A172 (cell line): Measurements from ENCODE around the gene GCM1. TPM values are rescaled to one million over a fixed set of nuclear protein-coding genes. Genes with fewer than 3 reads are reported as not detected.
A peak's percentile ranks its signal among the peaks of the same experiment; 100 is the strongest.
"Not testable (repeated sequence)": the region's sequence is repeated elsewhere in the genome, so short reads cannot be mapped to it uniquely, and the experiment has no call there.

Experiments used
- DNase-seq: peaks from one replicate; pipeline ENCODE4 v3.0.0-alpha.2; 2015; ENCODE audit warnings: low spot score
- total RNA-seq: library from RNA; depleted of rRNA; stranded (reverse); fragments of >200 nt; shearing (Covaris generic); gene quantifications from 2 replicates; pipeline ENCODE4 v1.2.3, GENCODE V29; 2014; rRNA removed

Gene GCM1
- not detected in 2 replicates for total RNA-seq

- DNase-seq: no peak
Measured at GRCh38 chr6:53148684-53149083, at the start of gene GCM1. GCM1 (minus strand) TSS chr6:53148841; CDS start chr6:53145632, 3,209 bp downstream.

- DNase-seq: no peak
Measured at GRCh38 chr6:53197553-53197952, 48.9 kb upstream of the GCM1 start.

- DNase-seq: no peak
Measured at GRCh38 chr6:53195048-53195447, 46.4 kb upstream of the GCM1 start.

- no peak for DNase-seq
Measured at GRCh38 chr6:53192682-53193188, 44.1 kb upstream of the GCM1 start.

GRCh38 chr6:53189554-53189953 lies 40.9 kb upstream of the GCM1 start:
- no peak for DNase-seq

- DNase-seq: no peak
Measured at GRCh38 chr6:53188833-53189232, 40.2 kb upstream of the GCM1 start.

- no peak for DNase-seq
Measured at GRCh38 chr6:53180678-53181077, 32.0 kb upstream of the GCM1 start.

GRCh38 chr6:53179961-53180651 lies 31.5 kb upstream of the GCM1 start:
- no peak for DNase-seq

GRCh38 chr6:53178837-53179432 lies 30.3 kb upstream of the GCM1 start:
- DNase-seq: no peak

- DNase-seq: no peak
Measured at GRCh38 chr6:53175027-53175426, 26.4 kb upstream of the GCM1 start.

GRCh38 chr6:53172468-53172803 lies 23.8 kb upstream of the GCM1 start:
- no peak for DNase-seq

GRCh38 chr6:53171605-53172467 lies 23.2 kb upstream of the GCM1 start:
- DNase-seq: peak; percentile 65

- DNase-seq: peak; percentile 45
Measured at GRCh38 chr6:53168516-53169267, 20.1 kb upstream of the GCM1 start.

GRCh38 chr6:53165293-53165692 lies 16.7 kb upstream of the GCM1 start:
- DNase-seq: no peak

GRCh38 chr6:53162606-53163005 lies 14.0 kb upstream of the GCM1 start:
- DNase-seq: no peak

GRCh38 chr6:53161481-53162009 lies 12.9 kb upstream of the GCM1 start:
- DNase-seq: no peak

GRCh38 chr6:53159558-53159957 lies 10.9 kb upstream of the GCM1 start:
- DNase-seq: peak; percentile 10

GRCh38 chr6:53158076-53158475 lies 9.4 kb upstream of the GCM1 start:
- DNase-seq: not testable (repeated sequence)

- not testable (repeated sequence) for DNase-seq
Measured at GRCh38 chr6:53155279-53155678, 6.6 kb upstream of the GCM1 start.

- DNase-seq: no peak
Measured at GRCh38 chr6:53154794-53155193, 6.2 kb upstream of the GCM1 start.

GRCh38 chr6:53154071-53154470 lies 5.4 kb upstream of the GCM1 start:
- no peak for DNase-seq

GRCh38 chr6:53152576-53152975 lies 3.9 kb upstream of the GCM1 start:
- DNase-seq: no peak
